Astrocyte of the cerebellum (primary cell): Measurements from ENCODE around the gene TLR8.
"Not testable (repeated sequence)": the region's sequence is repeated elsewhere in the genome, so short reads cannot be mapped to it uniquely, and the experiment has no call there.

Experiments
- DNase-seq: peaks from one replicate; pipeline ENCODE4 v3.0.0-alpha.2; 2011; ENCODE audit warnings: low read depth
- H3K4me3 ChIP-seq: 2 replicates; pipeline ENCODE4 v1.5.1; 2011; ENCODE audit warnings: mild to moderate bottlenecking, low read depth, low read length, moderate library complexity
- in situ Hi-C: cut with HindIII; loops from 2 replicates; pipeline ENCODE4 v1.10.0; 2017; ENCODE audit warnings: low sequenced_read_pairs
- TF ChIP-seq, protein P1 (sequence below): IDR thresholded peaks from 2 replicates; pipeline ENCODE4 v1.5.1; 2012; ENCODE audit warnings: low read length, low read depth, moderate library complexity, mild to moderate bottlenecking; ENCODE audit errors: missing control alignments

The TLR8 gene

DNA sequence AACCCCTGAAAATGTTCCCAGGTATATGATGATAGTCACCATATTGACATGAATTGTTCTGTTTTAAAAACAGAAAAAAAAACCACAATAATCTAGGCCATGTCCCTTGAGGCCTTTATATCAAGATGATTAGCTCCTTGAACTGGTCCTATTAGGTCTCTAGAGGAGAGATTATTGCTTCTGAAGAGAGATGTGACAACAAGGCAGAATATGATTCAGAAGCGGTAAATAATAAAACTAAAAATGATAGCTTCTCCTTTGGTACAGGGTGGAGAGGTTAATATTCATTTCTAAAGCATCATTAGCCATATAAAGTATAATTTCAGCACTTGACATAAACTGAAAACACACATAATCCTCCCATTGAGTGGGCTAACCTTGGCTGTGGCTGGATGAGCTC, 25.8 kb downstream of the TLR8 start:
- TF ChIP-seq, protein P1, sequence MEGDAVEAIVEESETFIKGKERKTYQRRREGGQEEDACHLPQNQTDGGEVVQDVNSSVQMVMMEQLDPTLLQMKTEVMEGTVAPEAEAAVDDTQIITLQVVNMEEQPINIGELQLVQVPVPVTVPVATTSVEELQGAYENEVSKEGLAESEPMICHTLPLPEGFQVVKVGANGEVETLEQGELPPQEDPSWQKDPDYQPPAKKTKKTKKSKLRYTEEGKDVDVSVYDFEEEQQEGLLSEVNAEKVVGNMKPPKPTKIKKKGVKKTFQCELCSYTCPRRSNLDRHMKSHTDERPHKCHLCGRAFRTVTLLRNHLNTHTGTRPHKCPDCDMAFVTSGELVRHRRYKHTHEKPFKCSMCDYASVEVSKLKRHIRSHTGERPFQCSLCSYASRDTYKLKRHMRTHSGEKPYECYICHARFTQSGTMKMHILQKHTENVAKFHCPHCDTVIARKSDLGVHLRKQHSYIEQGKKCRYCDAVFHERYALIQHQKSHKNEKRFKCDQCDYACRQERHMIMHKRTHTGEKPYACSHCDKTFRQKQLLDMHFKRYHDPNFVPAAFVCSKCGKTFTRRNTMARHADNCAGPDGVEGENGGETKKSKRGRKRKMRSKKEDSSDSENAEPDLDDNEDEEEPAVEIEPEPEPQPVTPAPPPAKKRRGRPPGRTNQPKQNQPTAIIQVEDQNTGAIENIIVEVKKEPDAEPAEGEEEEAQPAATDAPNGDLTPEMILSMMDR: no peak
- no peak overlapping the region for H3K4me3 ChIP-seq
- DNase-seq: no peak
- in situ Hi-C loops: no loop called here

DNA sequence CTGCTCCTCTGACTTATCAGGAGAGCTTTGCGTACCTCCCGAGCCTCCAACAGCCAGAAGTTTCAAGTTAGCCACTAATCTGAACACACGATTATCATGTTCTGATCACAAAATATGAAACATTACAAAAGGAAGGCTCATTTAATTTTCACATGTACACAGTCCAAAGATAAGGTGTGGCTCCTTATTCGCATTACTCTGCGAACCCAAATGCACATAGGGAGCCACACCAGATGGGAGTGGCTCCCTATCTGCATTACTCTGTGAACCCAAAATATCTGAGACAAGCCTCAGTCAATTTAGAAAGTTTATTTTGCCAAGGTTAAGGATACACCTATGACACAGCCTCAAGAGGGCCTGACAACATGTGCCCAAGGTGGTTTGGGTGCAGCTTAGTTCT, 28.4 kb downstream of the TLR8 start:
- no peak for DNase-seq
- in situ Hi-C loops: no loop called here
- TF ChIP-seq, protein P1: no peak
- no peak overlapping the region for H3K4me3 ChIP-seq

DNA sequence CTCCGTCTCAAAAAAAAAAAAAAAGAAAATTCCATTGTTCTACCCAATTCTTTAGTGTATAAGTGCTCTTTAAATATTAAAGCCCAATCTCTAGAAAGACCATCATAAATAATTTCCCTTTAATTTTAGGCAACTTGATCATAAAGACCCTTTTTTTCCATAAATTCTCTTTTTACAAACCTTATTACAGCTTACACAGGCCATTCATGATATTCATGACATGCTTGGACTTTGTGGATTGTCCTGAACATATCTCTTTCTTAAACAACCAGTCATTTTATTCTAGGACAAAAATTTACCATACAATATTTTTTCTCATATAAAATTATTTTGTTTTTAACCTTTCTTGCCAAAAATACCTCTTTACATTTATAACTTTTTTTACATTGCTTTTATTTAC, 30.5 kb downstream of the TLR8 start:
- no peak for DNase-seq
- in situ Hi-C loops: no loop called here
- TF ChIP-seq, protein P1: no peak
- no peak overlapping the region for H3K4me3 ChIP-seq

DNA sequence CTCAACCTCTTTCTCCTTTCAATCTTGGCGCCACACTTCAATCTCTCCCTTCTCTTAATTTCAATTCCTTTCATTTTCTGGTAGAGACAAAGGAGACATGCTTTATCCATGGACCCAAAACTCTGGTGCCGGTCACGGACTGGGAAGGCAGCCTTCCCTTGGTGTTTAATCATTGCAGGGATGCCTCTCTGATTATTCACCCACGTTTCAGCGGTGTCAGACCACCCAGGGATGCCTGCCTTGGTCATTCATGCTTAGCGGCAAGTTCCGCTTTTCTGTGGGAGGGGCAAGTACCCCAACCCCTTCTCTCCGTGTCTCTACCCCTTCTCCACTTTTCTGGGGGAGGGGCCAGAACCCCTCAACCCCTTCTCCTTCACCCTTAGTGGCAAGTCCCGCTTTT, 34.1 kb downstream of the TLR8 start:
- H3K4me3 ChIP-seq, in situ Hi-C loops: not testable (repeated sequence)

DNA sequence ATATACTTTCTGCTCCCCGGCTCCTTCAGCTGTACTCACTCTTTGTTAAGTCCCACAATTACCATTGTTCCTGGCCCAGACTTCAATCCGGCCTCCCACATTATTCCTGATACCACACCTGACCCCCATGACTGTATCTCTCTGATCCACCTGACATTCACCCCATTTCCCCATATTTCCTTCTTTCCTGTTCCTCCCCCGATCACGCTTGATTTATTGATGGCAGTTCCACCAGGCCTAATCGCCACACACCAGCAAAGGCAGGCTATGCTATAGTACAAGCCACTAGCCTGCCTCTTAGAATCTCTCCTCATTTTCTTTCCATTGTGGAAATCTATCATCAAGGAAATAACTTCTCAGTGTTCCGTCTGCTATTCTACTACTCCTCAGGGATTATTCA, 37.2 kb downstream of the TLR8 start:
- in situ Hi-C loops, H3K4me3 ChIP-seq: not testable (repeated sequence)

More for the DNA sequence above, 34.1 kb downstream of the TLR8 start:
- DNase-seq: not testable (repeated sequence)

DNA sequence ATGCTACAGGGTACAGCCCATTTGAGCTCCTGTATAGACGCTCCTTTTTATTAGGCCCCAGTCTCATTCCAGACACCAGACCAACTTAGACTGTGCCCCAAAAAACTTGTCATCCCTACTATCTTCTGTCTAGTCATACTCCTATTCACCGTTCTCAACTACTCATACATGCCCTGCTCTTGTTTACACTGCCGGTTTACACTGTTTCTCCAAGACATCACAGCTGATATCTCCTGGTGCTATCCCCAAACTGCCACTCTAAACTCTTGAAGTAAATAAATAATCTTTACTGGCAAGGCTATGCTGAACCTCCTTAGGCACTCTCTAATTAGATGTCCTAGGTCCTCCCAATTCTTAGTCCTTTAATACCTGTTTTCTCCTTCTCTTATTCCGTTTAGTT, 38.0 kb downstream of the TLR8 start:
- DNase-seq, H3K4me3 ChIP-seq, in situ Hi-C loops: not testable (repeated sequence)

More for the DNA sequence above, 37.2 kb downstream of the TLR8 start:
- not testable (repeated sequence) for DNase-seq

DNA sequence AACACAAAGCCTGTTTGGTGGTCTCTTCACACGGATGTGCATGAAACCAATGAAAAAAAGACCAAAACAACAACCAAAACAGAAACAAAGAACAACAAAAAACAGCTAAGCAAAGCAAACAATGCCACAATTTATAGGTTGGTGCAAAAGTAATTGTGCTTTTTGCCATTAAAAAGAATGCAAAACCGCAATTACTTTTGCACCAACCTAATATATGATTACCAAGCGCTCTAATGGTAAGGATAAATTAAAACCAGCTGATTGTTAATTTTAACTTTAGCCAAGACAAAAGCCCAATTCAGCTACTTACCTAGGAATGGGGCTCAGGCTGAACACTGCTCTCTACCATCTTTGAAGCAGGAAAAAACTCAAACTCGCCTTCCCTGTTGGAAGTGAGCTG, 39.1 kb downstream of the TLR8 start:
- no peak for DNase-seq
- TF ChIP-seq, protein P1: no peak
- in situ Hi-C loops: no loop called here
- H3K4me3 ChIP-seq: no peak overlapping the region

DNA sequence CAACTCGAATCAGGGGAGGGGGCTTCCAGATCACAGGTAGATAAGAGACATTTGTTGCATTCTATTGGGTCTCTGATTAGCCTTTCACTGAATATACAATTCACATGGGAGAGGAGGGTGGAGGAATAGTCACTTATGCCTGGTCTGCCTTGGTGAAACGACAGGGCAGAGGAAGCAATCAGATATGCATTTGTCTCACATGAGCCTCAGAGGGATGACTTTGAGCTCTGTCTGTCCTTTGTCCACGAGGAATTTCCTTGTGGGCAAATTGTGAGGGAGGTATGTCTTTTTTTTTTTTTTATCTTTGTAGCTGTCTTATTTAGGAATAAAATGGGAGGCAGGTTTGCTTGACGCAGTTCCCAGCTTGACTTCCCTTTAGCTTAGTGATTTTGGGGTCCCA, 40.0 kb downstream of the TLR8 start:
- H3K4me3 ChIP-seq: no peak overlapping the region
- in situ Hi-C loops: no loop called here
- DNase-seq: no peak
- TF ChIP-seq, protein P1: no peak
